ENCODE data around the gene ZNF418.
"Not testable (repeated sequence)": the region's sequence is repeated elsewhere in the genome, so short reads cannot be mapped to it uniquely, and the experiment has no call there.

The ZNF418 gene

DNA sequence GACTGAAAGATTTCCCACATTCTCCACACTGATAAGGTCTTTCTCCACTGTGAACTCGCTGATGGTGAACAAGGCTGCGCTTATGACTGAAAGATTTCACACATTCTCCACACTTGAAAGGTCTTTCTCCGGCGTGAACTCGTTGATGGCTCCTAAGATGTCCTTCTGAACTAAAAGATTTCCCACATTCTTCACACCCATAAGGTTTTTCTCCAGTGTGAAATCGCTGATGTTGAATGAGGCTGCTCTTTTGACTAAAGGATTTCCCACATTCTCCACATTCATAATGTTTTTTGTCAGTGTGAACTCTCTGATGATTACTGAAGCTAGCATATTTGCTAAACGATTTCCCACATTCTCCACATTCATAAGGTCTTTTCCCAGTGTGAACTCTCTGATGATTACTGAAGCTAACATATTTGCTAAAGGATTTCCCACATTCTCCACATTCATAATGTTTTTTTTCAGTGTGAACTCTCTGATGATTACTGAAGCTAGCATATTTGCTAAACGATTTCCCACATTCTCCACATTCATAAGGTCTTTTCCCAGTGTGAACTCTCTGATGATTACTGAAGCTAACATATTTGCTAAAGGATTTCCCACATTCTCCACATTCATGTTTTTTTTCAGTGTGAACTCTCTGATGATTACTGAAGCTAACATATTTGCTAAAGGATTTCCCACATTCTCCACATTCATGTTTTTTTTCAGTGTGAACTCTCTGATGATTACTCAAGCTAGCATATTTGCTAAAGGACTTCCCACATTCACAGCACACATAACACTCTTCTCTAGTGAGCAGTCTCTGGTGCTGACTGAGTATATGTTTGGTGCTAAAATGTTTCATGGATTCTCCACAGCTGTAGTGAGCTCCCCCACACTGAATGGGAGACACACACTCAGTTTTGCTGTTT lies 61.1 kb downstream of the ZNF418 start:
- H3K4me3 ChIP-seq (ENCODE audit: low read length); H3K4me1 ChIP-seq (ENCODE audit: insufficient read depth, low read length); H3K27me3 ChIP-seq (ENCODE audit: insufficient read depth, low read length); H2AFZ ChIP-seq (ENCODE audit: low read depth, low read length): not testable (repeated sequence)
- Histone ChIP-seq H3K36me3 (ENCODE audit: insufficient read depth, low read length) (peaks cover 64% of the 10 kb centered on the region), H3K9me3 (ENCODE audit: low read length) (peaks cover 52% of the 10 kb centered on the region)

- H3K9me3 ChIP-seq (ENCODE audit: low read length) = peaks cover 51% of the 10 kb centered on the region
Measured at GRCh38 chr19:57872450-57872849, 62.8 kb downstream of the ZNF418 start.

More at GRCh38 chr19:57872450-57872849, 62.8 kb downstream of the ZNF418 start:
- Histone ChIP-seq H3K27me3 (ENCODE audit: insufficient read depth, low read length) (no peaks in the 10 kb centered on the region), H2AFZ (ENCODE audit: low read depth, low read length) (no peak overlapping the region), H3K36me3 (ENCODE audit: insufficient read depth, low read length) (peaks cover 67% of the 10 kb centered on the region), H3K4me3 (ENCODE audit: low read length) (no peak overlapping the region), H3K4me1 (ENCODE audit: insufficient read depth, low read length) (no peaks in the 10 kb centered on the region)

Data from neuron (in vitro differentiated cells).